BE2C (cell line): ENCODE results near the gene PHKB. TPM values are rescaled to one million over a fixed set of nuclear protein-coding genes. Genes with fewer than 3 reads are reported as not detected.
A peak's percentile ranks its signal among the peaks of the same experiment; 100 is the strongest.
"Not testable (repeated sequence)": the region's sequence is repeated elsewhere in the genome, so short reads cannot be mapped to it uniquely, and the experiment has no call there.

Source experiments
- DNase-seq: peaks from one replicate; pipeline ENCODE4 v3.0.0-alpha.2; 2020
- H3K27me3 ChIP-seq: fragments of 250-450 bp; sonication (Bioruptor Pico); 2 replicates; pipeline ENCODE4 v1.5.1; 2020; ENCODE audit warnings: mild to moderate bottlenecking
- H3K36me3 ChIP-seq: fragments of 250-450 bp; sonication (Bioruptor Pico); 2 replicates; pipeline ENCODE4 v1.5.1; 2020; ENCODE audit warnings: mild to moderate bottlenecking
- H3K4me1 ChIP-seq: fragments of 250-450 bp; sonication (Bioruptor Pico); 2 replicates; pipeline ENCODE4 v1.5.1; 2020
- H3K4me3 ChIP-seq: 2 replicates; pipeline ENCODE4 v1.5.1; 2011; ENCODE audit warnings: low read depth, low read length
- H3K9me3 ChIP-seq: fragments of 250-450 bp; sonication (Bioruptor Pico); 2 replicates; pipeline ENCODE4 v1.5.1; 2020
- CTCF ChIP-seq: IDR thresholded peaks from 2 replicates; pipeline ENCODE4 v1.5.1; 2012; ENCODE audit warnings: mild to moderate bottlenecking, low read depth, low read length
- polyA plus RNA-seq: library from polyadenylated mRNA; unstranded; fragments of >200 nt; gene quantifications from one replicate; pipeline ENCODE4 v1.2.1, GENCODE V29; 2012; ENCODE audit warnings: low read depth, missing spikeins; ENCODE audit not compliant: insufficient read length, insufficient read depth

The PHKB gene
- polyA plus RNA-seq: 56.5 TPM

- no peaks in the 10 kb centered on the region; the same call in 1 of the 2 replicates for H3K36me3 ChIP-seq
- H3K4me1 ChIP-seq: no peaks in the 10 kb centered on the region
- peak; percentile 96 for DNase-seq
- 0 out of 2 replicates have a peak, but pooled peaks have one; percentile 3 for TF ChIP-seq CTCF
- no peaks in the 10 kb centered on the region for H3K27me3 ChIP-seq
- no peaks in the 10 kb centered on the region for H3K9me3 ChIP-seq
- peak within 1 kb of the TSS; percentile 96 for H3K4me3 ChIP-seq
Measured at GRCh38 chr16:47460711-47461597, at the start of gene PHKB, which contains the start of gene ITFG1. PHKB (plus strand) TSS chr16:47461331; CDS start chr16:47461351, 20 bp downstream. ITFG1 (minus strand) TSS chr16:47461063; CDS start chr16:47461045, 18 bp downstream.

- H3K9me3 ChIP-seq: no peaks in the 10 kb centered on the region
- no peaks in the 10 kb centered on the region for H3K27me3 ChIP-seq
- DNase-seq: no peak
- no peak for TF ChIP-seq CTCF
- H3K4me3 ChIP-seq: no peak overlapping the region
- no peaks in the 10 kb centered on the region for H3K36me3 ChIP-seq
- H3K4me1 ChIP-seq: no peaks in the 10 kb centered on the region
Measured at GRCh38 chr16:47413041-47413440, 48.1 kb upstream of the PHKB start.

- Histone ChIP-seq H3K4me3 (no peak overlapping the region), H3K9me3 (no peaks in the 10 kb centered on the region)
- TF ChIP-seq CTCF: no peak
Measured at GRCh38 chr16:47416869-47417268, 44.3 kb upstream of the PHKB start.

GRCh38 chr16:47424846-47425245, 36.3 kb upstream of the PHKB start:
- no peak for TF ChIP-seq CTCF
- DNase-seq: no peak
- Histone ChIP-seq H3K36me3 (peaks cover 10% of the 10 kb centered on the region), H3K4me1 (no peaks in the 10 kb centered on the region), H3K4me3 (no peak overlapping the region), H3K9me3 (no peaks in the 10 kb centered on the region), H3K27me3 (no peaks in the 10 kb centered on the region)

More at GRCh38 chr16:47416869-47417268, 44.3 kb upstream of the PHKB start:
- H3K27me3 ChIP-seq: no peaks in the 10 kb centered on the region
- DNase-seq: no peak
- H3K36me3 ChIP-seq: no peaks in the 10 kb centered on the region
- no peaks in the 10 kb centered on the region for H3K4me1 ChIP-seq

- Histone ChIP-seq H3K36me3 (peaks cover 10% of the 10 kb centered on the region), H3K27me3 (no peaks in the 10 kb centered on the region), H3K4me1 (no peaks in the 10 kb centered on the region), H3K4me3 (no peak overlapping the region), H3K9me3 (no peaks in the 10 kb centered on the region)
- no peak for TF ChIP-seq CTCF
- DNase-seq: no peak
Measured at GRCh38 chr16:47426806-47427205, 34.3 kb upstream of the PHKB start.

GRCh38 chr16:47431960-47432359, 29.2 kb upstream of the PHKB start:
- Histone ChIP-seq H3K4me1 (no peaks in the 10 kb centered on the region), H3K9me3 (no peaks in the 10 kb centered on the region), H3K4me3 (no peak overlapping the region), H3K36me3 (no peaks in the 10 kb centered on the region; the same call in 1 of the 2 replicates), H3K27me3 (no peaks in the 10 kb centered on the region)
- no peak for DNase-seq
- no peak for TF ChIP-seq CTCF

- not testable (repeated sequence) for DNase-seq, H3K9me3 ChIP-seq, H3K4me3 ChIP-seq, H3K27me3 ChIP-seq, H3K36me3 ChIP-seq, H3K4me1 ChIP-seq
Measured at GRCh38 chr16:47434274-47434673, 26.9 kb upstream of the PHKB start.

GRCh38 chr16:47440066-47440465, 21.1 kb upstream of the PHKB start:
- not testable (repeated sequence) for H3K4me1 ChIP-seq, H3K36me3 ChIP-seq, H3K4me3 ChIP-seq, DNase-seq, H3K9me3 ChIP-seq, H3K27me3 ChIP-seq

- not testable (repeated sequence) for H3K9me3 ChIP-seq, DNase-seq, H3K4me3 ChIP-seq, H3K27me3 ChIP-seq, H3K36me3 ChIP-seq, H3K4me1 ChIP-seq
Measured at GRCh38 chr16:47442884-47443283, 18.2 kb upstream of the PHKB start.
